ENCODE measurements around the gene SLC35F4. TPM values are rescaled to one million over a fixed set of nuclear protein-coding genes. Genes with fewer than 3 reads are reported as not detected.

The SLC35F4 gene
- total RNA-seq, 2 experiments from 2014 or later: not detected

DNA sequence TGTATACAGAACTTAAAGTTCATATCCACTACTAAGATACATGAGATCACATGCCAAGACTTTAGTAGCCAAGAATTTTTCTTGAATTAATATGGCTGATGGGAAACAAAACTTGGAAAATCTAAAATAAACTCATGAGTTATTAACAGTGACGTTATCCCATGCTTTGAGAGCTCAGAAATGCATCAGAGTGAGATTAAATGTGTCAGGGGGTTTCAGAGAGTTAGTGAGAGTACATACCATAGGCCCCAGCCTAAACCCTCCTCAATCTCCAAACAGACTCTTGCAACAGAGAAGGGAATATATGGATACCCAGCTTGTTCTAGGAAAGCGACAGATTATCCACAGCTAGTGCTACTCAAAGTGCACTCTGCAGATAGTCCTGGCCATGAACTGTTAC, 19.3 kb downstream of the SLC35F4 start:
- Mint-ChIP-seq H3K4me1 (ENCODE audit: low read depth) (no peaks in the 10 kb centered on the region), H3K9me3 (no peaks in the 10 kb centered on the region), H3K27ac (no peak overlapping the region), H3K27me3 (ENCODE audit: low read depth) (peaks cover 2% of the 10 kb centered on the region), H3K36me3 (ENCODE audit: low read depth) (no peaks in the 10 kb centered on the region), H3K4me3 (no peak overlapping the region)
- CTCF ChIA-PET: no interaction called here
- intact Hi-C loops (cut with micrococcal nuclease): no loop called here
- no peak for DNase-seq

DNA sequence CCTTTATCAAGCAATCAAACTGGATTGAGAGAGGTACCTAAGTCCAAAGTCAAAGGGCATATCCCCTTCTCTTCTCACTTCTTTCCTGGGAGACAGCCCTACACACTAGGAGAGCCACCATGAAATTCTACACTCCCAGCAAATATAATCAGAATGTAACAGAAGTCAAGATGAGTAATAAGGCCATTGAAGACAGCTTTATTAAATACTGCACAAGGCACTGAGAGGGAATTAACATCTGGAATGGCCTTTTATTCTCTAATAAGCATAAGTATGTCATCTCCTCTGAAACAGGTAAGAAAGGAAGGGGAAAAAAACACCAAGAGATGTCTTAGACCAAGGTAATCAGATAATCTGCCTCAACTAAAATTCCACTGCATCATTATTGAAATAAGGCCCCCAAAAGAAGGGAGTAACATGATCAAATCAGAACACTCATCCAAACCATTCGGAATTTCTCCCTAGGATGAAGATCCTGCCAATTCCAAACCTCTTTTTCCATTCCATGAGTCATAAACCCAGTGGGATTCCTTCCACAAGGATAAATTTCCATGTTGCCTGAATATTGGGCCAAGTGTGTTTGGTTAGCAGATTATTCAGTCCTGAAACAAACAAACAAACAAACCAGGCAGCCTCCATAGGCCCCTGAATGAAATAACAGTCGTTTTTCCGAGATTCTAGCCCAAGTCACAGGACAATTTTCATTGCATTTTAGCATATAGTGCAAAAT, 19.9 kb downstream of the SLC35F4 start:
- H3K36me3 Mint-ChIP-seq (ENCODE audit: low read depth): no peaks in the 10 kb centered on the region
- intact Hi-C loops (cut with micrococcal nuclease): no loop called here
- no peaks in the 10 kb centered on the region for H3K9me3 Mint-ChIP-seq
- CTCF ChIA-PET: no interaction called here
- DNase-seq: no peak
- no peaks in the 10 kb centered on the region for H3K4me1 Mint-ChIP-seq (ENCODE audit: low read depth)
- peaks cover 2% of the 10 kb centered on the region for H3K27me3 Mint-ChIP-seq (ENCODE audit: low read depth)
- no peak overlapping the region for H3K4me3 Mint-ChIP-seq
- no peak overlapping the region for H3K27ac Mint-ChIP-seq

DNA sequence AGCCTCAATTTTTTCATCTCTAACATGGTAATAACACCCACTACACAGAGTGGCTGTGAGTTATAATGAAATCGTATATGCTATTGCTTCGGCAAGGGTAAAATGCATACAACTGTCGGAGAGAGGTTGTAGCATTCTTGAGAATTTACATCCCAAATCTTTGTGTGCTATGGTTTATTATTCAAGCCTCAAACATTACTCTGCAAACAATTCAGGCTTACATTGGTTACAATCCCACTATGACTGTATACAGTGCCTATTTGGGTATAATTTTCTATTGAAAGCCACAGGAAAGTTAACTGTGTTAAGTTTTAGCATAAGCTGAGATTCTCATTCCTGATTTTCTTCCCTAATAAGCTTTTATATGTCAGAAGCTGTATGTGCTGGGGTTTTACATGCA, 20.6 kb downstream of the SLC35F4 start:
- Mint-ChIP-seq H3K4me3 (no peak overlapping the region), H3K4me1 (ENCODE audit: low read depth) (no peaks in the 10 kb centered on the region), H3K36me3 (ENCODE audit: low read depth) (no peaks in the 10 kb centered on the region), H3K9me3 (no peaks in the 10 kb centered on the region), H3K27me3 (ENCODE audit: low read depth) (peaks cover 2% of the 10 kb centered on the region), H3K27ac (no peak overlapping the region)
- DNase-seq: no peak
- CTCF ChIA-PET: no interaction called here
- intact Hi-C loops (cut with micrococcal nuclease): no loop called here

DNA sequence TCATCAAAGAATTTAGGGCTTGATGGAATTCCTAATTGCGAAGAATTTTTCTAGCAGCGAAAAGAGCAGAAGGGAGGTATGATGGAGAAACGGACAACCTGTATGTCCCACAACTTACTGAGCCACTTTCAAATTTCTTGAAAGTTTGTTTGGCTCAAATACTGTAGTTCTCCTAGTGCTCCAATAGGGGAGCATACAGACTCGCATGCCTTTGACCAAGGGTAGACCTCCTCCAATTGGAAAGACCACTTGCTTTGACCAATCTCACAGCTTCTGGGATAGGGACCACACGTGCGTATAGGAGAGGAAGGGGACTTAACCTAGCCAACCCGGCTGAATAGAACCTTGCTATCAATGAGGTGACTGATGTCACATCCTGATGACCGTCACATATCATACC, 28.6 kb downstream of the SLC35F4 start:
- H3K9me3 Mint-ChIP-seq: no peaks in the 10 kb centered on the region
- no peak overlapping the region for H3K27ac Mint-ChIP-seq
- CTCF ChIA-PET: no interaction called here

DNA sequence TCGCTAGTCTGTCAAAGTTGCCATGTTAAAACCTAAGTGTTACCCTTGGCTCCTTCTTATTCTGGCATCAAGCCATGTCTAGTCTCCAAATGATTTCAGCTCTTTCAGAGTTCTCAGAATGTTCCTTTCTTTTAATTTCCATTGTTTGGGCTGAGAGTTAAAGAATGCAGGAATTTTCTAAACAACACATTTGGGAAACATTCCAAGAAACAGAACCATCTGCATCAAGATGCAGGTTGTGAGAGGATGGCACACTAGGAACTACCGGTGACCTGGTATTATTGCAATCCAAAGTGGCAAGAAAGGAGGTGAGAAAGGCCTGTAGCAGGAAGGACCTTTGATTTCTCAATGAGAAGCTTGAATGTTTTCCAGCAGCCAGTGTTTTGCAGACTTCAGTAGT, 30.1 kb downstream of the SLC35F4 start:
- CTCF ChIA-PET: no interaction called here
- Mint-ChIP-seq H3K4me3 (no peak overlapping the region), H3K36me3 (ENCODE audit: low read depth) (no peaks in the 10 kb centered on the region), H3K4me1 (ENCODE audit: low read depth) (no peaks in the 10 kb centered on the region), H3K27me3 (ENCODE audit: low read depth) (peaks cover 4% of the 10 kb centered on the region), H3K27ac (no peak overlapping the region), H3K9me3 (no peaks in the 10 kb centered on the region)
- intact Hi-C loops (cut with micrococcal nuclease): no loop called here
- no peak for DNase-seq

More for the DNA sequence above, 28.6 kb downstream of the SLC35F4 start:
- intact Hi-C loops (cut with micrococcal nuclease): no loop called here
- Mint-ChIP-seq H3K27me3 (ENCODE audit: low read depth) (peaks cover 4% of the 10 kb centered on the region), H3K4me1 (ENCODE audit: low read depth) (no peaks in the 10 kb centered on the region), H3K4me3 (no peak overlapping the region), H3K36me3 (ENCODE audit: low read depth) (no peaks in the 10 kb centered on the region)
- no peak for DNase-seq

DNA sequence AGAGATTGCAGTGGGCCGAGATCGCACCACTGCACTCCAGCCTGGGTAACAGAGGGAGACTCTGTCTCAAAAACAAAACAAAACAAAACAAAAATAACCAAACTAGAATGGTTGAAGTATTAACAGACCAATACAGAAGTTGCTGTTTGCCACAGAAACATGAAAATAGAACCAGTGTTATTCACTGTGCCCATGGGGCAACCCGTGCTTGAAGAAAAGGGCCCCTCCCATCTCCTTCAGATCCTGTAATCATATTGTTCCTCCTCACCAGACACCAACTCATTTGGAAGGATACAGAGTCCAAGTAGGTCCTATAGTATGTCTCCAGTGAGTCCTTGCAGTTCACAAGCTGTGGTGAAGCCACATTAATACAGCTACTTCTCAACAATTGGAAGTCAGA, 30.9 kb downstream of the SLC35F4 start:
- H3K27me3 Mint-ChIP-seq (ENCODE audit: low read depth): peaks cover 4% of the 10 kb centered on the region
- CTCF ChIA-PET: no interaction called here
- intact Hi-C loops (cut with micrococcal nuclease): no loop called here
- no peaks in the 10 kb centered on the region for H3K36me3 Mint-ChIP-seq (ENCODE audit: low read depth)
- H3K4me1 Mint-ChIP-seq (ENCODE audit: low read depth): no peaks in the 10 kb centered on the region
- no peak for DNase-seq
- no peak overlapping the region for H3K27ac Mint-ChIP-seq
- H3K9me3 Mint-ChIP-seq: no peaks in the 10 kb centered on the region
- no peak overlapping the region for H3K4me3 Mint-ChIP-seq

DNA sequence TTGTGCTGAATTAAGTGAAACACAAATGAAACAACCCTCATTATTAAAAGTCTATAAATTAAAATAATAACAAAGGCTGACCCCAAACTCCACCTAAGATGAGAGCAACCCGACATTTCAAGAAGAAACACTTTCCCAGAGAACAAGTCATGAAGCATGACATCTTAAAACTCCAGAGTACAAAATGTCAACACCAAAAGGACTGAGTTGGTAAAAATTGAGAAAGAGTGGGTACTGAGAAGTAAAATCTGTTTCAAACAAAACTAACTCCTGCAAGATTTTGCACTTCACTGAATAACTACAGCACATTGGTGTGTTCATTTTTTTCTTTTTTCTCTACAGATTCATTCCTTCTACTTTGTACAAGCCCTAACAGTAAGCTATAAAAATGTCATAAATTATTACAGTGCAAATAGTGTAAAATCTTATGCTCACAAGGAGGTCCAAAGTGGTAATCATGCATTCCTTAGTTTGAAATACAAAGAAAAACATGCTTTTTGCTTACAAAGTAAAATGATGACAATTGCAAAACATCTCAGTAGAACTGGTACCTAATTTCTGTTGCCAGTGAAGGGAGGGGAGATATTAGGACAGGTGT, 31.8 kb downstream of the SLC35F4 start:
- Mint-ChIP-seq H3K4me1 (ENCODE audit: low read depth) (no peaks in the 10 kb centered on the region), H3K36me3 (ENCODE audit: low read depth) (no peaks in the 10 kb centered on the region), H3K27ac (no peak overlapping the region), H3K27me3 (ENCODE audit: low read depth) (no peaks in the 10 kb centered on the region), H3K4me3 (no peak overlapping the region), H3K9me3 (no peaks in the 10 kb centered on the region)
- CTCF ChIA-PET: no interaction called here
- DNase-seq: no peak
- intact Hi-C loops (cut with micrococcal nuclease): no loop called here

DNA sequence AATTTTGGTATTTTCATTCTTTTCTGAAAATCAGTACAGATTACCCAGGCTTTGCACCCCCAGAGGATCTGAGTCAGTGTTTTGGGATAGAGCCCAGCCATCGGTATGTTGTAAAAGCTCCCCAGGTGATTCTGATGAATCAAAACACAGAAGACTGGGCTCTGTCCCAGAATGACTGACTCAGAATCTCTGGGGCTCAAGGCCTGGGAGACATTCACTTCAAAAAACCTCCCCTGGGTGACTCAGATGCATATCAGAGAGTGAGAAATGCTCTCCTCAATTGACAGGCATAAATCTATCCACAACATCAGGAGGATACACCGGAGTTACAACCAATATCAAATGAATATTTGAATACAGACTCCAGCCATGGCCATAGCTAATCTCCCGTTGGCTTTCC, 32.6 kb downstream of the SLC35F4 start:
- Mint-ChIP-seq H3K9me3 (no peaks in the 10 kb centered on the region), H3K27me3 (ENCODE audit: low read depth) (no peaks in the 10 kb centered on the region), H3K27ac (no peak overlapping the region), H3K4me3 (no peak overlapping the region), H3K4me1 (ENCODE audit: low read depth) (no peaks in the 10 kb centered on the region), H3K36me3 (ENCODE audit: low read depth) (no peaks in the 10 kb centered on the region)
- intact Hi-C loops (cut with micrococcal nuclease): no loop called here
- CTCF ChIA-PET: no interaction called here
- no peak for DNase-seq

DNA sequence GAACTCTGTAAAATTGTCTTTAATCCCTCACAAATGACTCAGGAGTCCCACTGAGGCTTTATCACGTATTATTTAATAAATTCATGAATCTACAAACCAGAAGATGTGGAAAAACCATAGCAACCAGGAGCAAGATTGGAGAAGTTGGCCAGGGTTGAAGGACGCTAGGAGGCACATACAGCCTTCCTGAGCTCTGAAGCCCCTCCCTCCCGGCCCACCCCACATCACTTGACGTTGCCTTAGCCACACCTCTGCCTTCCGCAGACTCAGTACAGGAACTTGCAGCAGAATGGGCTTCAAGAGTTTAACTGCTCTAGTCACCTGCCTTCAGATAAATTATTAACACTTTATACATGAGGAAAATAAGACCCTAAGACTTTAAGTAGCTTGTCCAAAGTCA, 33.9 kb downstream of the SLC35F4 start:
- Mint-ChIP-seq H3K9me3 (no peaks in the 10 kb centered on the region), H3K4me1 (ENCODE audit: low read depth) (no peaks in the 10 kb centered on the region), H3K36me3 (ENCODE audit: low read depth) (no peaks in the 10 kb centered on the region), H3K27ac (no peak overlapping the region), H3K4me3 (no peak overlapping the region), H3K27me3 (ENCODE audit: low read depth) (no peaks in the 10 kb centered on the region)
- DNase-seq: no peak
- intact Hi-C loops (cut with micrococcal nuclease): no loop called here
- CTCF ChIA-PET: no interaction called here

DNA sequence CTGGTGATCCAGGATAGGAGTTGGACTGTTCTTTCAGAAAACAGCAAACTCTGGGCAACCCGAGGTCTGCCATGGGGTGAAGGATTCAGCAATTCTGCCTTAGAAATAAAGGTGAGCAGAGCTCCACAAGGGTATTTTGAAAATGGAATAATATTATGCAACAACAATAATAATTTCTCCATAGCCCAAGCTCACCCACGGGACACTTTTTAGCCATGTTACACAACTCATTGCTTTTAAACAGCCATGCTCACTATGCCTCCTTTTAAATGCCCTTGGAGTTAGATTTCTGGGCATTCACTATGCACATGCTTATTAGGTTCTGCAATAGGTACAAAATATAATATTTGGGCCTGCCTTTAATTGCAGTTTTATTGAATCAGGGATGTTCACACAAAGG, 37.2 kb downstream of the SLC35F4 start:
- Mint-ChIP-seq H3K4me3 (no peak overlapping the region), H3K9me3 (peaks cover 4% of the 10 kb centered on the region), H3K36me3 (ENCODE audit: low read depth) (no peaks in the 10 kb centered on the region), H3K27ac (no peak overlapping the region), H3K4me1 (ENCODE audit: low read depth) (no peaks in the 10 kb centered on the region), H3K27me3 (ENCODE audit: low read depth) (no peaks in the 10 kb centered on the region)
- no peak for DNase-seq
- CTCF ChIA-PET: interaction anchor here (0.6 kb wide), 2 partner anchors 116 to 122 kb away, joined by 3 read pairs; no protein-coding TSS in a partner anchor
- intact Hi-C loops (cut with micrococcal nuclease): no loop called here

DNA sequence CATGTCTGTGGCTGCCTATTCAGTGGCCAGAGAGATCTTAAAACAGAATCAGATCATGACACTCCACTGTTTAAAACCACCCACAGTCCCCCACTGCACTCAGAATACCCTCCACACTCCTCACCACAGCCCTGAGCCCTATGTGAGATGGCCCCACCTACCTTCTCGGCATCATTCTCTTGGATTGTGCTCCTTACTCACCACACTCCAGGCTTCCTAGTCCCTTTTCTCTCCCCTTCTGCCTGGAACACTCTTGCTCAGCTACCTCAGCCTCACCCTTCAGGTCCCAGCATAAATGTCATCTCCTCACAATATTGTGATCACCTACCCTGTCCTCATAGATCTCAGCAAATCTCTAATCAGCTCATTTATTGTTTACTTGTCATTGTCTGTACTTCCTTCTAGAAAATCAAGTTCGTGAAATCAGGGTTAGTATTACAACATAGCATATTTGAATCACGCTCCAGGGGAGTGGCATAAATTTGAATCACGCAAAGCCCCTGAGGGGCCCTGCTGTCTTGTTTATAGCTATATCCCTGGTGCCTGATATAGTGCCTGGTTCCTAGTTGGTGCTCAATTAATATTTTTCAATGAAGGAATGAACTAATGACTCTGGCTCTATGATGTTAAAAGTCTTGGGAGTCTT, 42.8 kb downstream of the SLC35F4 start:
- Mint-ChIP-seq H3K27me3 (ENCODE audit: low read depth) (no peaks in the 10 kb centered on the region), H3K27ac (no peak overlapping the region), H3K36me3 (ENCODE audit: low read depth) (no peaks in the 10 kb centered on the region), H3K9me3 (peaks cover 4% of the 10 kb centered on the region), H3K4me3 (no peak overlapping the region), H3K4me1 (ENCODE audit: low read depth) (no peaks in the 10 kb centered on the region)
- CTCF ChIA-PET: no interaction called here
- no peak for DNase-seq
- intact Hi-C loops (cut with micrococcal nuclease): no loop called here

DNA sequence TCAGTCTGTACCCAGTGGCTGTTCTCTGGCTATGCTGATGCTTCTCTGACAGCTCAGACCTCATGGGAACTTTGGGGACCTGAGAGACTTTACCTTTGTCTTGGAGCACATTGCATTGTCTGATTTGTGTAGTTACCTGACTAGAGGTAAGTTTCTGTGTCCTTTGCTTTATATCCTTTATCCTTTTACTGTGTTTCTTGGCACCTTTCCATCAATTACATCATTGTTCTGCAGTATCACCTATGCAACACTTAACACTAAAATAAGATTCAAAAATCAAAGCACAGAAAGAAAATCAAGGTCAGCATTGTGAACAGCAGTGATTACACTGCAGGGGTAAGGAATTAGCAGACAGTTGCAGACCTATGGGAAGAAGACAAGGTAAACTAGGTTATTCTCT, 43.8 kb downstream of the SLC35F4 start:
- CTCF ChIA-PET: no interaction called here
- Mint-ChIP-seq H3K4me3 (no peak overlapping the region), H3K4me1 (ENCODE audit: low read depth) (no peaks in the 10 kb centered on the region), H3K36me3 (ENCODE audit: low read depth) (no peaks in the 10 kb centered on the region), H3K27ac (no peak overlapping the region), H3K27me3 (ENCODE audit: low read depth) (no peaks in the 10 kb centered on the region), H3K9me3 (peaks cover 4% of the 10 kb centered on the region)
- no peak for DNase-seq
- intact Hi-C loops (cut with micrococcal nuclease): no loop called here

DNA sequence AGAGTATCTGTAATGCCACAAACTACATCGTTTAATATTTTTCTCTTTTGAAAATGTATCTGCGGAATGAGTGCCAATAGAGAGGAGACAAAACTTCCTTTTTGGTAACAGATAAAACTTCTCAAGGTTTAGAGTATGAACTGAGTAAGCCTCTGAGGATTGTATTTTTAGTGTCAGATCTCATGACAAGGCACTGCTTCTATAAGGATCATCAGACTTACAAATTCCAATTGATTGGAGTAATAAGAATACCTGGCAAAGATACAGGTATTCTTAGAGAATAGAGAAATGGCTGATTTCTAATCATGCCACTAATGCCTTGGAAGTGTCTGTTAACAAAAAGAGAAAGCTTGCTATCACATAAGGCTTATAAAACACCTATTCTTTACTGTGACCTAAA, 45.3 kb downstream of the SLC35F4 start:
- no peak overlapping the region for H3K27ac Mint-ChIP-seq
- H3K9me3 Mint-ChIP-seq: peaks cover 3% of the 10 kb centered on the region
- H3K4me3 Mint-ChIP-seq: no peak overlapping the region
- CTCF ChIA-PET: no interaction called here
- intact Hi-C loops (cut with micrococcal nuclease): no loop called here
- no peaks in the 10 kb centered on the region for H3K27me3 Mint-ChIP-seq (ENCODE audit: low read depth)
- DNase-seq: no peak
- H3K36me3 Mint-ChIP-seq (ENCODE audit: low read depth): no peaks in the 10 kb centered on the region
- H3K4me1 Mint-ChIP-seq (ENCODE audit: low read depth): peaks cover 2% of the 10 kb centered on the region
